ENCODE data around the gene PTGFR. TPM values are rescaled to one million over a fixed set of nuclear protein-coding genes. Genes with fewer than 3 reads are reported as not detected.

The PTGFR gene
- total and polyA plus RNA-seq, 10 of the 15 experiments (the other 5 are each of a cell fraction or from before 2014, with no cell fraction given): not detected

DNA sequence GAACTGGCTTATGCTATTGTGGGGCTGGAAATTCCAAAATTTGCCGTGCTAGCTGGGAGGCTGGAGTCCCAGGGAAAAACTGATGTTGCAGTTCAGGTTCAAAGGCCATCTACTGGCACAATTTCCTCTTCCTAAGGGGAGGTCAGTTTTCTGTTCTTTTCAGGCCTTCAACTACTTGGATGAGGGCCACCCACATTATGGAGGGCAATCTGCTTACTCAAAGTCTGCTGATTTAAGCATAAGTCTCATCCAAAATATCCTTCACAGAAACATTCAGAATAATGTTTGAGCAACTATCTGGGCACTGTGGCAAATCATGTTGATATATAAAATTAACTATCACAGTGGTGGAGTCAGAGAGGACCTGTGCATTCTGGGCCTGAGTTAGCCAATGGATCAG is 21.2 kb upstream of the PTGFR start:
- Histone ChIP-seq H4K20me1 (ENCODE audit: control insufficient read depth, insufficient read depth) (no peaks in the 10 kb centered on the region), H3K9ac (ENCODE audit: control insufficient read depth, insufficient read depth, low read length) (no peak overlapping the region), H3K36me3 (ENCODE audit: control insufficient read depth in 2 of 2, insufficient read depth in 2 of 2, low read length in 1 of 2) (no peaks in the 10 kb centered on the region), H3K79me2 (ENCODE audit: control insufficient read depth, insufficient read depth, low read length) (no peaks in the 10 kb centered on the region), H3K4me1 (ENCODE audit: control insufficient read depth, insufficient read depth, low read length) (no peaks in the 10 kb centered on the region), H3K4me2 (ENCODE audit: control insufficient read depth, insufficient read depth) (no peak overlapping the region), H3K9me3 (replicated peaks; ENCODE audit: control insufficient read depth, insufficient read depth, low read length) (no peaks in the 10 kb centered on the region), H3K27me3 (replicated peaks in 1 of 2; ENCODE audit: control insufficient read depth in 2 of 2, insufficient read depth in 2 of 2, low read length in 1 of 2) (no peaks in the 10 kb centered on the region), H2AFZ (ENCODE audit: control insufficient read depth, low read depth, low read length) (no peak overlapping the region), H3K4me3 (no peak overlapping the region), H3K27ac (ENCODE audit: control insufficient read depth, insufficient read depth) (no peak overlapping the region)
- ChIA-PET CTCF (no interaction called here), POLR2A (no interaction called here), RAD21 (ENCODE audit: unreplicated experiment) (no interaction called here), SMC1A (ENCODE audit: uncharacterized antibody, unreplicated experiment) (no interaction called here)
- no peak for ATAC-seq
- BruUV-seq (replicated peaks): no TSS peak
- FAIRE-seq: no peak
- in situ Hi-C loops (cut with MboI): no loop called here
- DNase-seq (ENCODE audit: low read depth, low spot score): no peak
- 11% methylated on average over 1 of the region's 1 CpG for WGBS (ENCODE audit: insufficient coverage, insufficient replicate concordance, low lambda C conversion rate, missing lambda C conversion rate)
- intact Hi-C loops (cut with micrococcal nuclease; ENCODE audit: unreplicated experiment): no loop called here
- TF ChIP-seq, protein P1, sequence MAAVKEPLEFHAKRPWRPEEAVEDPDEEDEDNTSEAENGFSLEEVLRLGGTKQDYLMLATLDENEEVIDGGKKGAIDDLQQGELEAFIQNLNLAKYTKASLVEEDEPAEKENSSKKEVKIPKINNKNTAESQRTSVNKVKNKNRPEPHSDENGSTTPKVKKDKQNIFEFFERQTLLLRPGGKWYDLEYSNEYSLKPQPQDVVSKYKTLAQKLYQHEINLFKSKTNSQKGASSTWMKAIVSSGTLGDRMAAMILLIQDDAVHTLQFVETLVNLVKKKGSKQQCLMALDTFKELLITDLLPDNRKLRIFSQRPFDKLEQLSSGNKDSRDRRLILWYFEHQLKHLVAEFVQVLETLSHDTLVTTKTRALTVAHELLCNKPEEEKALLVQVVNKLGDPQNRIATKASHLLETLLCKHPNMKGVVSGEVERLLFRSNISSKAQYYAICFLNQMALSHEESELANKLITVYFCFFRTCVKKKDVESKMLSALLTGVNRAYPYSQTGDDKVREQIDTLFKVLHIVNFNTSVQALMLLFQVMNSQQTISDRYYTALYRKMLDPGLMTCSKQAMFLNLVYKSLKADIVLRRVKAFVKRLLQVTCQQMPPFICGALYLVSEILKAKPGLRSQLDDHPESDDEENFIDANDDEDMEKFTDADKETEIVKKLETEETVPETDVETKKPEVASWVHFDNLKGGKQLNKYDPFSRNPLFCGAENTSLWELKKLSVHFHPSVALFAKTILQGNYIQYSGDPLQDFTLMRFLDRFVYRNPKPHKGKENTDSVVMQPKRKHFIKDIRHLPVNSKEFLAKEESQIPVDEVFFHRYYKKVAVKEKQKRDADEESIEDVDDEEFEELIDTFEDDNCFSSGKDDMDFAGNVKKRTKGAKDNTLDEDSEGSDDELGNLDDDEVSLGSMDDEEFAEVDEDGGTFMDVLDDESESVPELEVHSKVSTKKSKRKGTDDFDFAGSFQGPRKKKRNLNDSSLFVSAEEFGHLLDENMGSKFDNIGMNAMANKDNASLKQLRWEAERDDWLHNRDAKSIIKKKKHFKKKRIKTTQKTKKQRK (IDR thresholded peaks at IDR 0.05; ENCODE audit: low read depth, low read length): no peak
- no peak for TF ChIP-seq GATAD2B (conservative IDR thresholded peaks at IDR 0.05; ENCODE audit: low read depth)
- TF ChIP-seq CEBPB (IDR thresholded peaks at IDR 0.05; ENCODE audit: borderline replicate concordance in 1 of 2, low read depth in 2 of 2, low read length in 2 of 2): no peak
- TF ChIP-seq KDM1A (IDR thresholded peaks at IDR 0.05; ENCODE audit: borderline replicate concordance): no peak
- TF ChIP-seq HCFC1 (IDR thresholded peaks at IDR 0.05; ENCODE audit: low read length): no peak
- TF ChIP-seq REST (IDR thresholded peaks at IDR 0.05; ENCODE audit: low read depth, low read length): no peak
- no peak for TF ChIP-seq ETV6 (conservative IDR thresholded peaks at IDR 0.05 in 1 of 2, IDR thresholded peaks at IDR 0.05 in 1 of 2; ENCODE audit: borderline replicate concordance in 1 of 2, low read depth in 1 of 2)
- TF ChIP-seq POU2F2 (IDR thresholded peaks at IDR 0.05; ENCODE audit: borderline replicate concordance, low read depth, low read length): no peak
- TF ChIP-seq BMI1 (IDR thresholded peaks at IDR 0.05; ENCODE audit: borderline replicate concordance): no peak
- TF ChIP-seq ZNF622 (IDR thresholded peaks at IDR 0.05): no peak
- TF ChIP-seq SREBF2 (IDR thresholded peaks at IDR 0.05; ENCODE audit: low read length): no peak
- TF ChIP-seq SREBF1 (IDR thresholded peaks at IDR 0.05; ENCODE audit: low read length): no peak
- TF ChIP-seq ZBTB11 (CRISPR knock-in tag; IDR thresholded peaks at IDR 0.05): no peak
- TF ChIP-seq, protein P2, sequence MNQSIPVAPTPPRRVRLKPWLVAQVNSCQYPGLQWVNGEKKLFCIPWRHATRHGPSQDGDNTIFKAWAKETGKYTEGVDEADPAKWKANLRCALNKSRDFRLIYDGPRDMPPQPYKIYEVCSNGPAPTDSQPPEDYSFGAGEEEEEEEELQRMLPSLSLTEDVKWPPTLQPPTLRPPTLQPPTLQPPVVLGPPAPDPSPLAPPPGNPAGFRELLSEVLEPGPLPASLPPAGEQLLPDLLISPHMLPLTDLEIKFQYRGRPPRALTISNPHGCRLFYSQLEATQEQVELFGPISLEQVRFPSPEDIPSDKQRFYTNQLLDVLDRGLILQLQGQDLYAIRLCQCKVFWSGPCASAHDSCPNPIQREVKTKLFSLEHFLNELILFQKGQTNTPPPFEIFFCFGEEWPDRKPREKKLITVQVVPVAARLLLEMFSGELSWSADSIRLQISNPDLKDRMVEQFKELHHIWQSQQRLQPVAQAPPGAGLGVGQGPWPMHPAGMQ (IDR thresholded peaks at IDR 0.05; ENCODE audit: borderline replicate concordance): no peak
